HEK293T (cell line): ENCODE measurements around the gene CDH4.

Experiments used
- ARNT ChIP-seq: fragments of 450-650 bp; IDR thresholded peaks from 2 replicates; pipeline ENCODE4 v1.6.1; 2017; ENCODE audit warnings: mild to moderate bottlenecking
- BHLHE40 ChIP-seq: fragments of 450-650 bp; IDR thresholded peaks from 2 replicates; pipeline ENCODE4 v1.6.1; 2016; ENCODE audit warnings: mild to moderate bottlenecking, moderate library complexity, borderline replicate concordance
- CTBP1 ChIP-seq: fragments of 450-650 bp; IDR thresholded peaks from 2 replicates; pipeline ENCODE4 v1.6.1; 2016; ENCODE audit warnings: borderline replicate concordance
- ELF4 ChIP-seq: fragments of 450-650 bp; IDR thresholded peaks from 2 replicates; pipeline ENCODE4 v1.6.1; 2017; ENCODE audit warnings: antibody characterized with exemption
- FOXK2 ChIP-seq: fragments of 450-650 bp; IDR thresholded peaks from 2 replicates; pipeline ENCODE4 v1.6.1; 2016; ENCODE audit warnings: mild to moderate bottlenecking
- FOXM1 ChIP-seq: fragments of 450-650 bp; IDR thresholded peaks from 2 replicates; pipeline ENCODE4 v1.6.1; 2017; ENCODE audit warnings: mild to moderate bottlenecking, borderline replicate concordance
- HDGF ChIP-seq: fragments of 450-650 bp; IDR thresholded peaks from 2 replicates; pipeline ENCODE4 v1.6.1; 2017; ENCODE audit warnings: antibody characterized with exemption, borderline replicate concordance
- L3MBTL2 ChIP-seq: fragments of 450-650 bp; conservative IDR thresholded peaks from 2 replicates; pipeline ENCODE4 v1.6.1; 2016; ENCODE audit warnings: mild to moderate bottlenecking
- LEF1 ChIP-seq: fragments of 450-650 bp; IDR thresholded peaks from 2 replicates; pipeline ENCODE4 v1.6.1; 2017; ENCODE audit warnings: mild to moderate bottlenecking, borderline replicate concordance
- NFRKB ChIP-seq: fragments of 450-650 bp; IDR thresholded peaks from 2 replicates; pipeline ENCODE4 v1.6.1; 2016; ENCODE audit warnings: mild to moderate bottlenecking, moderate library complexity
- SP1 ChIP-seq: fragments of 450-650 bp; IDR thresholded peaks from 2 replicates; pipeline ENCODE4 v1.6.1; 2017
- SUZ12 ChIP-seq: fragments of 450-650 bp; IDR thresholded peaks from 2 replicates; pipeline ENCODE4 v1.6.1; 2016; ENCODE audit warnings: mild to moderate bottlenecking
- TARDBP ChIP-seq: fragments of 450-650 bp; IDR thresholded peaks from 2 replicates; pipeline ENCODE4 v1.6.1; 2016
- ZNF384 ChIP-seq: fragments of 450-650 bp; IDR thresholded peaks from 2 replicates; pipeline ENCODE4 v1.6.1; 2016

DNA sequence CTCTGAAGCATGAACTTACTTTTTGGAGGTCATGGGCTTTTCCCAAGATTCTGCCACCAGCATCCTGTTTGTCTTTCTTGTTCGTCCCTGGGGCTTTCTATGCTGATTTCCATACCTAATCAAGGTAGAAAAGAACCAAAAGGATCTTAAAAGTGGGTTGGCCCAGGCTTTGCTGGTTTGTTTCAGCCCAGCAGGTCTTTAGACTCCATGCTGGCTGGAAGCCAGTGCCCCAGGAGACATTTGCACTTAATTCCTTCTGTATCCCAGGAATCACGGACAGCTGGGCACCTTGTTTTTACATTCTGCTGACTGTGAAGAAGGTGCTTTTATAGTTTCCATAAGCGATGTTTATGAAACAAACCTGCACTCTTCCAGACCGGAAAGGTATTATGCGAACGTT, 195.9 kb downstream of the CDH4 start:
- TF ChIP-seq TARDBP = no peak
- no peak for TF ChIP-seq ELF4
- TF ChIP-seq FOXM1 = no peak
- TF ChIP-seq CTBP1 = no peak
- no peak for TF ChIP-seq FOXK2
- TF ChIP-seq LEF1 = no peak
- TF ChIP-seq HDGF = no peak
- TF ChIP-seq SUZ12 = no peak
- TF ChIP-seq ARNT = no peak
- no peak for TF ChIP-seq SP1
- no peak for TF ChIP-seq ZNF384
- no peak for TF ChIP-seq BHLHE40
- TF ChIP-seq L3MBTL2 = no peak
- no peak for TF ChIP-seq NFRKB
